PFSK-1 (cell line): ENCODE data around the gene LGR4.

ENCODE experiments used
- FOXP2 ChIP-seq: optimal IDR thresholded peaks from 2 replicates; pipeline ENCODE3; 2011; ENCODE audit warnings: borderline replicate concordance, control low read depth, inconsistent platforms; ENCODE audit not compliant: insufficient read depth; ENCODE audit errors: extremely low read length, extremely low read depth
- POLR2AphosphoS5 ChIP-seq: IDR thresholded peaks from 2 replicates; pipeline ENCODE4 v1.6.1; 2012; ENCODE audit warnings: low read depth, mild to moderate bottlenecking, control low read depth, low read length, moderate library complexity
- SIN3A ChIP-seq: IDR thresholded peaks from 2 replicates; pipeline ENCODE4 v1.6.1; 2012; ENCODE audit warnings: mild to moderate bottlenecking, low read length, moderate library complexity, borderline replicate concordance; ENCODE audit not compliant: insufficient read depth
- TAF1 ChIP-seq: IDR thresholded peaks from 2 replicates; pipeline ENCODE4 v1.6.1; 2012; ENCODE audit warnings: low read length, control low read depth, borderline replicate concordance; ENCODE audit not compliant: insufficient read depth
- TF ChIP-seq, protein P1 (sequence below), 2 experiments: IDR thresholded peaks; 2 replicates each; pipeline versions ENCODE4 v1.6.1 to v1.8.0; 2011 to 2012; ENCODE audit warnings: low read depth in 2 of 2, low read length in 2 of 2, control low read depth in 1 of 2, inconsistent platforms in 1 of 2, mild to moderate bottlenecking in 1 of 2, moderate library complexity in 1 of 2; ENCODE audit not compliant: insufficient read depth in 1 of 2

The LGR4 gene

DNA sequence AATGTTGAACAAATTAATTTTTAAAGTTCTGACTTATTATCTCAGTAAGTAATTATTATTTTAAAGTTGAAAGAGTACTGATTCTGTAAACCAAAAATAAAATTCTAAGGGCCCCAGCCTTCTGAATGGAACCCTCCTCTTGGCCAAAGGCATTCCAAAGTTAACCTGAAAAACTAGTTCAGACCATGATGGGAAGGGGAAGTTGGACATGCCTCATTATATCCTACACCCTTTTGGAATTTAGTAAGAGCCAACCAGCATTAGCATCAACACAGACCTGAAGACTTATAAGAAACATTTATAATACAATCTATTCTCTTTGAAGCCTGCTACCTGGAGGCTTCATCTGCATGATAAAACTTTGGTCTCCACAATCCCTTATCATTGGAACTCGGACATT, 18.9 kb downstream of the LGR4 start:
- no peak for TF ChIP-seq TAF1
- TF ChIP-seq, protein P1, sequence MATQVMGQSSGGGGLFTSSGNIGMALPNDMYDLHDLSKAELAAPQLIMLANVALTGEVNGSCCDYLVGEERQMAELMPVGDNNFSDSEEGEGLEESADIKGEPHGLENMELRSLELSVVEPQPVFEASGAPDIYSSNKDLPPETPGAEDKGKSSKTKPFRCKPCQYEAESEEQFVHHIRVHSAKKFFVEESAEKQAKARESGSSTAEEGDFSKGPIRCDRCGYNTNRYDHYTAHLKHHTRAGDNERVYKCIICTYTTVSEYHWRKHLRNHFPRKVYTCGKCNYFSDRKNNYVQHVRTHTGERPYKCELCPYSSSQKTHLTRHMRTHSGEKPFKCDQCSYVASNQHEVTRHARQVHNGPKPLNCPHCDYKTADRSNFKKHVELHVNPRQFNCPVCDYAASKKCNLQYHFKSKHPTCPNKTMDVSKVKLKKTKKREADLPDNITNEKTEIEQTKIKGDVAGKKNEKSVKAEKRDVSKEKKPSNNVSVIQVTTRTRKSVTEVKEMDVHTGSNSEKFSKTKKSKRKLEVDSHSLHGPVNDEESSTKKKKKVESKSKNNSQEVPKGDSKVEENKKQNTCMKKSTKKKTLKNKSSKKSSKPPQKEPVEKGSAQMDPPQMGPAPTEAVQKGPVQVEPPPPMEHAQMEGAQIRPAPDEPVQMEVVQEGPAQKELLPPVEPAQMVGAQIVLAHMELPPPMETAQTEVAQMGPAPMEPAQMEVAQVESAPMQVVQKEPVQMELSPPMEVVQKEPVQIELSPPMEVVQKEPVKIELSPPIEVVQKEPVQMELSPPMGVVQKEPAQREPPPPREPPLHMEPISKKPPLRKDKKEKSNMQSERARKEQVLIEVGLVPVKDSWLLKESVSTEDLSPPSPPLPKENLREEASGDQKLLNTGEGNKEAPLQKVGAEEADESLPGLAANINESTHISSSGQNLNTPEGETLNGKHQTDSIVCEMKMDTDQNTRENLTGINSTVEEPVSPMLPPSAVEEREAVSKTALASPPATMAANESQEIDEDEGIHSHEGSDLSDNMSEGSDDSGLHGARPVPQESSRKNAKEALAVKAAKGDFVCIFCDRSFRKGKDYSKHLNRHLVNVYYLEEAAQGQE (IDR thresholded peaks at IDR 0.05; ENCODE audit: insufficient read depth in 1 of 2, low read depth in 2 of 2, low read length in 2 of 2), result no peak
- no peak for TF ChIP-seq SIN3A
- TF ChIP-seq POLR2AphosphoS5, result no peak
- TF ChIP-seq FOXP2, result no peak

DNA sequence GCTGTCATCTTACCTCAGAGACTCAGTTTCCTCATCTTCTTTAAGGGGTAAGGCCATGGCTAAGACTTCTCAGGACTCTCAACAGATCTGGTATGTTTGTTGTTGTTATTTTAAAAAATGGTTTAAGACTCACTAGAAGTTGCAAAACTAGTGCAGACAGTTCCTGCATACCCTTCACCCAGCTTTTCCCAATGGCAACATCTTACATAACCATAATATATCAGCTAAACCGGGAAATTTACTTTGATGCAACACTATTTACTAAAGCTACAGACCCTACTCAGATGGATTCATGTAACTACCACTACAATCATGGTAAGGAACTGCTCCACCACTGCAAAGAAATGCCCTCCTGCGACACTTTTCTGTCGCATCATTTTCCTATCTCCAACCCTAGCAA, 20.4 kb downstream of the LGR4 start:
- TF ChIP-seq TAF1 (no peak), SIN3A (no peak), POLR2AphosphoS5 (no peak), FOXP2 (no peak)
- TF ChIP-seq, protein P1 (IDR thresholded peaks at IDR 0.05; ENCODE audit: insufficient read depth in 1 of 2, low read depth in 2 of 2, low read length in 2 of 2), result no peak

GRCh38 chr11:27451244-27451965, 21.2 kb downstream of the LGR4 start:
- TF ChIP-seq TAF1, result no peak
- no peak for TF ChIP-seq POLR2AphosphoS5
- no peak for TF ChIP-seq SIN3A
- TF ChIP-seq, protein P1 (IDR thresholded peaks at IDR 0.05; ENCODE audit: insufficient read depth in 1 of 2, low read depth in 2 of 2, low read length in 2 of 2), result no peak
- TF ChIP-seq FOXP2, result no peak

DNA sequence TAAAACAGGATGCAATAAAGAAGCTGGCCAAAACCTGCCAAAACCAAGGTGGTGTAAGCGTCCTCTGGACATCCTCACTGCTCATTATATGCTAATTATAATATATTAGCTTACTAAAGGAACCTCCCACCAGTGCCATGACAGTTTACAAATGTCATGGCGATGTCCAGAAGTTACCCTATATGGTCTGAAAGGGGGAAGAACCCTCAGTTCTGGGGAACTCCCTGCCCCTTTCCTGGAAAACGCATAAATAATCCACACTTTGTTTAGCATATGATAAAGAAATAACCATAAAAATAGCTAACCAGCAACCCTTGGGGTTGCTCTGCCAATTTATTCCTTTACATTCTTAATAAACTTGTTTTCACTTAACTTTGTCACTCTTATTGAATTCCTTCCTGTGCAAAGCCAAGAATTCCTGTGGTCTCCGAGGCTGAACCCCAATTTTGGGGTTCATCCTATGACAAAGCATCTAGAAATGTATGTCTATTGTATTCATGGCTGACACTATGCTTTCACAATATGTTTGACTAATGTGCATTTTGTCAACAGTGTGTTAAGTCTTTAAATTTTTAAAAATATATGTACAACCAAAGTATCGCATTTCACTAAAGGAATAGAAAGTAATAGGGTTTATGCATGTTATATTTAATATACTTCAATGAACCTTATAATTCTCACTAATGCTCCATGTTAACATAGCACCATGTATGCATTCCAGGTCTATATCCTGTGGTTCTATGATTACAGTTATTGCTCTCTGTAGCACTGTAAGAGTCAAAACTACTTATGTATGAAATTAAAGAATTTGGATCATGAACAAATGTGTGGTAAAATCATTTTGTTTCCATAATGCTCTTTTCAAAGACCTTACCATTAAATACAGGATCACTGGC, 25.1 kb downstream of the LGR4 start:
- no peak for TF ChIP-seq SIN3A
- TF ChIP-seq, protein P1 (IDR thresholded peaks at IDR 0.05; ENCODE audit: insufficient read depth in 1 of 2, low read depth in 2 of 2, low read length in 2 of 2), result no peak
- TF ChIP-seq TAF1, result no peak
- TF ChIP-seq FOXP2, result no peak
- no peak; the same call in 1 of the 2 replicates for TF ChIP-seq POLR2AphosphoS5
